Measurements from ENCODE around the gene SVIL. TPM values are rescaled to one million over a fixed set of nuclear protein-coding genes. Genes with fewer than 3 reads are reported as not detected.
"Not testable (repeated sequence)": the region's sequence is repeated elsewhere in the genome, so short reads cannot be mapped to it uniquely, and the experiment has no call there.

Gene SVIL
- total RNA-seq, 1 donor = 309 TPM

GRCh38 chr10:29539412-29539811 is 95.4 kb downstream of the SVIL start:
- DNase-seq (ENCODE audit: low read depth) = no peak
- TF ChIP-seq, protein P1, sequence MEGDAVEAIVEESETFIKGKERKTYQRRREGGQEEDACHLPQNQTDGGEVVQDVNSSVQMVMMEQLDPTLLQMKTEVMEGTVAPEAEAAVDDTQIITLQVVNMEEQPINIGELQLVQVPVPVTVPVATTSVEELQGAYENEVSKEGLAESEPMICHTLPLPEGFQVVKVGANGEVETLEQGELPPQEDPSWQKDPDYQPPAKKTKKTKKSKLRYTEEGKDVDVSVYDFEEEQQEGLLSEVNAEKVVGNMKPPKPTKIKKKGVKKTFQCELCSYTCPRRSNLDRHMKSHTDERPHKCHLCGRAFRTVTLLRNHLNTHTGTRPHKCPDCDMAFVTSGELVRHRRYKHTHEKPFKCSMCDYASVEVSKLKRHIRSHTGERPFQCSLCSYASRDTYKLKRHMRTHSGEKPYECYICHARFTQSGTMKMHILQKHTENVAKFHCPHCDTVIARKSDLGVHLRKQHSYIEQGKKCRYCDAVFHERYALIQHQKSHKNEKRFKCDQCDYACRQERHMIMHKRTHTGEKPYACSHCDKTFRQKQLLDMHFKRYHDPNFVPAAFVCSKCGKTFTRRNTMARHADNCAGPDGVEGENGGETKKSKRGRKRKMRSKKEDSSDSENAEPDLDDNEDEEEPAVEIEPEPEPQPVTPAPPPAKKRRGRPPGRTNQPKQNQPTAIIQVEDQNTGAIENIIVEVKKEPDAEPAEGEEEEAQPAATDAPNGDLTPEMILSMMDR (IDR thresholded peaks at IDR 0.05; ENCODE audit: insufficient read depth, low read length) = no peak
- no peak overlapping the region for H3K4me3 ChIP-seq (ENCODE audit: low read depth, low read length)

DNA sequence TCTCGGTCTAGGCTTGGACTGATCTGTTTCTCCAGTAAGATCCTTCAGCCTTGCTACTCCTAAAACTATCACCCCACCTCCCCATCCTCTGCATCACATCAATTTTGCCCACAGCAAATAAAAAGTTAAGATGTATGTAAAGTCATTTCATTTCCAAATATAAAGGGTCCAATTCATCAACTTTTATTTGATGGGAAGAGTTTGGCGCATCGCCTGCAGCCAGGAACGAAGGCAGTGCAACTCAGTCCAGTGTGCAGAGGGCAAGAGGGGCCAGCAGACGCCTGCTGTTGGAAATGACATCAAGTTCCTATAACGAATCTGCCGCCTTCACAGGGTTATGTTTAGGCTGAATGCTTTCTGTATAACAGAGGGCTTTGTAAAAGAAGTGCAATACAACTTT is 97.0 kb downstream of the SVIL start:
- TF ChIP-seq, protein P1 (IDR thresholded peaks at IDR 0.05; ENCODE audit: insufficient read depth, low read length) = no peak
- H3K4me3 ChIP-seq (ENCODE audit: low read depth, low read length) = no peak overlapping the region
- DNase-seq (ENCODE audit: low read depth) = no peak

GRCh38 chr10:29536691-29537090 is 98.1 kb downstream of the SVIL start:
- H3K4me3 ChIP-seq (ENCODE audit: low read depth, low read length) = not testable (repeated sequence)

DNA sequence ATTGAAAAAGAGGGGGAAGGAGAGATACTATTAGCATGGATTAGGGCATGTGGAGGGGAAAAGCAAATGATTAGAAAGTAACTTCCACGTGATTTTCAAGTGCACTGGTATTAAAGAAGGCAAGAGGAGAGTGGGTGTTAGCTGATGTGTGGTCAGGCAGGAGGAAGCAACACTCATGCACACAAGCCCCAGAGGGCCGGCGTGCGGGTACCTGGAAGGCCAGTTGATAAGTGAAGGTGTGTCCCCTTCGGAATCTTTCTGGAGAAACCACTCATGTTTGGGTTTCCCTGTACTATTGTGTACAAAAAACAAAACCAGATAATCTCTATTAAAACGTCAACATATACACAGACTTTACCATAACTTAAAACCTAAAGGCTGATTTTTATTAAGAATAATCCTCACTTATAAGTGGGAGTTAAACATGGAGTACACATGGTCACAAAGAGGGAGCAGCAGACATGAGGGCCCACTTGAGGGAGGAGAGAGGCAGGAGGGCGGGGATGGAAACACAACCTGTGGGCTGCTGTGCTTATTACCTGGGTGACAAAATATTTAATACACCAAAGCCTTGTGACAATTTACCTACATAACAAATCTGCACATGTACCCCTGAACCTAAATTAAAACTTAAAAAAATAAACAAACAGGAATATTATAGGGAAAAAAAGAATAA is 98.9 kb downstream of the SVIL start:
- no peak for DNase-seq (ENCODE audit: low read depth)
- H3K4me3 ChIP-seq (ENCODE audit: low read depth, low read length) = peak overlapping the region; percentile 19
- TF ChIP-seq, protein P1 (IDR thresholded peaks at IDR 0.05; ENCODE audit: insufficient read depth, low read length) = no peak

More at GRCh38 chr10:29536691-29537090, 98.1 kb downstream of the SVIL start:
- not testable (repeated sequence) for DNase-seq (ENCODE audit: low read depth)

GRCh38 chr10:29535012-29535777 is 99.6 kb downstream of the SVIL start:
- TF ChIP-seq, protein P1 (IDR thresholded peaks at IDR 0.05; ENCODE audit: insufficient read depth, low read length) = peak; percentile 90
- peak overlapping the region; percentile 19 for H3K4me3 ChIP-seq (ENCODE audit: low read depth, low read length)
- peak; percentile 80 for DNase-seq (ENCODE audit: low read depth)

DNA sequence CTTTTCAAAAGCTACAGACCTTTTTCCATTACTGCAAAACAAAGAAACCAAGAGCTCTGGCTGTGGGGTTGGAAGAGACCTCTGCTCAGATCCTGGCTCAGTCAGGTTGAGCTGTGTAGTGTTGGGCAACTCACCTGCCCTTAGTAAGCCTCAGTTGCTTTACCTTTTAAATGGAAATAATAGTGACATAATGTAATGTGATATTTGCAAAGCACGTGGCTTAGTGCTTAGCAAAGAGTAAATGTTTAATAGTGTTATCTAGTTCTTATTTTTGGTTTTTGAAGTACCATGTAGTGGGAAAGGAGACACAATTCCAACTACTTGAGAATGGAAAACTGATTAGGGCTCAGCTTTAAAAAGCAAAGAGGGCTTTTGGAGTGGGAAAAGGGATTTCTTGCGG is 100.2 kb downstream of the SVIL start:
- no peak overlapping the region for H3K4me3 ChIP-seq (ENCODE audit: low read depth, low read length)
- TF ChIP-seq, protein P1 (IDR thresholded peaks at IDR 0.05; ENCODE audit: insufficient read depth, low read length) = no peak
- no peak for DNase-seq (ENCODE audit: low read depth)

DNA sequence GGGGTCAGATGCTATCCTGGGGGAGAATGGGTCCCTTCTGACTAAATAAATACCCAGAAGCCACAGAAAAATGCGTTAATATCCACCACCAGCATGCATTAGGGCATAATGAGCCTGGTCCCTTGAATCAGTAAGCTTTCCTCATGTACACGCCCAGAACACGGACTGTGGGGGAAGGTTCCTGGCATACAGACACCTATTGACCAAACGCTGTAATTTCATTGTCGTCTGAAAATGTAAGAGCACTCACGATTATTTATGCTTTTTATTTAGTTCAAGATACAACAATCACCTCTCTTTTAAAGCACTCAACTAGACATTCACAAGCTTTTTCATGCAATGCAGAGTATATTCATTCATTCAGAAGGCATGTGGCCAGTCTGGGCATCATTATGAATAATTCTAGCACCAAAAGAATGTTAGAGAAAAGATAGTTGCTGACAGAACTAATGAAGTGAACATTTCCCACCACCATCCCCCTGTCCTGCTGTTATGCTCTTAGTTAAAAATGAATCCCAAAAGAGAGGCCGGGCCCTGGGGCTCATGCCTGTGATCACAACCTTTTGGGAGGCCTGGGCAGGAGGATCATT is 101.0 kb downstream of the SVIL start:
- DNase-seq (ENCODE audit: low read depth) = peak; percentile 27
- no peak overlapping the region for H3K4me3 ChIP-seq (ENCODE audit: low read depth, low read length)
- TF ChIP-seq, protein P1 (IDR thresholded peaks at IDR 0.05; ENCODE audit: insufficient read depth, low read length) = no peak
